Stimulated activated naive CD8-positive, alpha-beta T cell treated with anti-CD3 and anti-CD28 coated beads, Interleukin-15, Interleukin-2, amounts not matched to agents 100 ng/mL and 50 ng/mL, for 24 hours (primary cell): ENCODE results near the gene ATP5PD.
"Not testable (repeated sequence)": the region's sequence is repeated elsewhere in the genome, so short reads cannot be mapped to it uniquely, and the experiment has no call there.

Source experiments
- H3K27ac Mint-ChIP-seq: one replicate; pipeline ENCODE4 v1.8.0; 2021; ENCODE audit warnings: mild to moderate bottlenecking, mixed read lengths
- H3K27me3 Mint-ChIP-seq: one replicate; pipeline ENCODE4 v1.8.0; 2021; ENCODE audit warnings: mixed read lengths
- H3K36me3 Mint-ChIP-seq: one replicate; pipeline ENCODE4 v1.8.0; 2021; ENCODE audit warnings: low read depth, mixed read lengths
- H3K4me1 Mint-ChIP-seq: one replicate; pipeline ENCODE4 v1.8.0; 2021; ENCODE audit warnings: low read depth, mixed read lengths
- H3K4me3 Mint-ChIP-seq: one replicate; pipeline ENCODE4 v1.8.0; 2021; ENCODE audit warnings: mild to moderate bottlenecking, mixed read lengths
- H3K9me3 Mint-ChIP-seq: one replicate; pipeline ENCODE4 v1.8.0; 2021; ENCODE audit warnings: mixed read lengths

Gene ATP5PD

GRCh38 chr17:75025398-75025734 is 21.4 kb downstream of the ATP5PD start:
- H3K4me3 Mint-ChIP-seq, result peak overlapping the region; percentile 26
- peaks cover 34% of the 10 kb centered on the region for H3K36me3 Mint-ChIP-seq

GRCh38 chr17:75024686-75025397 is 21.9 kb downstream of the ATP5PD start:
- no peaks in the 10 kb centered on the region for H3K27me3 Mint-ChIP-seq
- no peak overlapping the region for H3K27ac Mint-ChIP-seq
- H3K4me1 Mint-ChIP-seq, result peaks cover 11% of the 10 kb centered on the region
- H3K4me3 Mint-ChIP-seq, result peak overlapping the region; percentile 26
- peaks cover 39% of the 10 kb centered on the region for H3K36me3 Mint-ChIP-seq
- H3K9me3 Mint-ChIP-seq, result no peaks in the 10 kb centered on the region

More at GRCh38 chr17:75025398-75025734, 21.4 kb downstream of the ATP5PD start:
- not testable (repeated sequence) for H3K27me3 Mint-ChIP-seq, H3K27ac Mint-ChIP-seq, H3K9me3 Mint-ChIP-seq
- peaks cover 11% of the 10 kb centered on the region for H3K4me1 Mint-ChIP-seq

- Mint-ChIP-seq H3K9me3 (no peaks in the 10 kb centered on the region), H3K4me1 (peaks cover 9% of the 10 kb centered on the region), H3K4me3 (no peak overlapping the region), H3K36me3 (peaks cover 62% of the 10 kb centered on the region), H3K27me3 (no peaks in the 10 kb centered on the region), H3K27ac (no peak overlapping the region)
Observed at GRCh38 chr17:75020331-75021110, 26.2 kb downstream of the ATP5PD start.

- no peaks in the 10 kb centered on the region for H3K27me3 Mint-ChIP-seq
- H3K4me1 Mint-ChIP-seq, result peaks cover 4% of the 10 kb centered on the region
- peaks cover 60% of the 10 kb centered on the region for H3K36me3 Mint-ChIP-seq
- H3K27ac Mint-ChIP-seq, result no peak overlapping the region
- H3K9me3 Mint-ChIP-seq, result no peaks in the 10 kb centered on the region
- H3K4me3 Mint-ChIP-seq, result no peak overlapping the region
Observed at GRCh38 chr17:75019710-75020109, 27.1 kb downstream of the ATP5PD start.

- Mint-ChIP-seq H3K4me1 (peaks cover 7% of the 10 kb centered on the region), H3K27me3 (no peaks in the 10 kb centered on the region), H3K4me3 (no peak overlapping the region), H3K36me3 (peaks cover 58% of the 10 kb centered on the region), H3K27ac (no peak overlapping the region), H3K9me3 (no peaks in the 10 kb centered on the region)
Observed at GRCh38 chr17:75019146-75019545, 27.6 kb downstream of the ATP5PD start.

GRCh38 chr17:75013092-75013559 is 33.6 kb downstream of the ATP5PD start:
- Mint-ChIP-seq H3K36me3 (peaks cover 27% of the 10 kb centered on the region), H3K4me1 (peaks cover 34% of the 10 kb centered on the region), H3K27ac (peak overlapping the region; percentile 93), H3K9me3 (no peaks in the 10 kb centered on the region), H3K27me3 (no peaks in the 10 kb centered on the region), H3K4me3 (peak overlapping the region; percentile 86)

GRCh38 chr17:75012346-75013091 is 34.2 kb downstream of the ATP5PD start, which contains the start of gene MRPL58:
TSS of gene MRPL58 (plus strand) at chr17:75012670. CDS start at chr17:75012687, 17 bp downstream.
- H3K9me3 Mint-ChIP-seq, result no peaks in the 10 kb centered on the region
- H3K27ac Mint-ChIP-seq, result peak within 1 kb of the TSS; percentile 93
- peaks cover 23% of the 10 kb centered on the region for H3K36me3 Mint-ChIP-seq
- no peaks in the 10 kb centered on the region for H3K27me3 Mint-ChIP-seq
- H3K4me1 Mint-ChIP-seq, result peaks cover 34% of the 10 kb centered on the region
- peak within 1 kb of the TSS; percentile 86 for H3K4me3 Mint-ChIP-seq

GRCh38 chr17:75012096-75012345 is 34.7 kb downstream of the ATP5PD start:
- Mint-ChIP-seq H3K4me3 (peak overlapping the region; percentile 86), H3K4me1 (peaks cover 34% of the 10 kb centered on the region), H3K36me3 (peaks cover 23% of the 10 kb centered on the region), H3K27ac (peak overlapping the region; percentile 93), H3K27me3 (no peaks in the 10 kb centered on the region), H3K9me3 (no peaks in the 10 kb centered on the region)

- H3K27ac Mint-ChIP-seq, result peak overlapping the region; percentile 93
- peaks cover 19% of the 10 kb centered on the region for H3K36me3 Mint-ChIP-seq
- H3K27me3 Mint-ChIP-seq, result no peaks in the 10 kb centered on the region
- peak overlapping the region; percentile 86 for H3K4me3 Mint-ChIP-seq
- no peaks in the 10 kb centered on the region for H3K9me3 Mint-ChIP-seq
- H3K4me1 Mint-ChIP-seq, result peaks cover 34% of the 10 kb centered on the region
Observed at GRCh38 chr17:75011401-75012095, 35.2 kb downstream of the ATP5PD start.

GRCh38 chr17:75010683-75011400 is 35.9 kb downstream of the ATP5PD start:
- Mint-ChIP-seq H3K4me3 (no peak overlapping the region), H3K9me3 (no peaks in the 10 kb centered on the region), H3K4me1 (peaks cover 34% of the 10 kb centered on the region), H3K27ac (peak overlapping the region; percentile 55), H3K27me3 (no peaks in the 10 kb centered on the region), H3K36me3 (peaks cover 14% of the 10 kb centered on the region)

- H3K36me3 Mint-ChIP-seq, result peaks cover 5% of the 10 kb centered on the region
- H3K9me3 Mint-ChIP-seq, result no peaks in the 10 kb centered on the region
- no peak overlapping the region for H3K27ac Mint-ChIP-seq
- H3K4me3 Mint-ChIP-seq, result no peak overlapping the region
- no peaks in the 10 kb centered on the region for H3K27me3 Mint-ChIP-seq
- peaks cover 27% of the 10 kb centered on the region for H3K4me1 Mint-ChIP-seq
Observed at GRCh38 chr17:75009139-75009724, 37.5 kb downstream of the ATP5PD start.

- H3K27ac Mint-ChIP-seq, result no peak overlapping the region
- H3K4me3 Mint-ChIP-seq, result no peak overlapping the region
- H3K4me1 Mint-ChIP-seq, result peaks cover 20% of the 10 kb centered on the region
- no peaks in the 10 kb centered on the region for H3K27me3 Mint-ChIP-seq
- no peaks in the 10 kb centered on the region for H3K9me3 Mint-ChIP-seq
- no peaks in the 10 kb centered on the region for H3K36me3 Mint-ChIP-seq
Observed at GRCh38 chr17:75008373-75008772, 38.4 kb downstream of the ATP5PD start.

- H3K4me1 Mint-ChIP-seq, result peaks cover 14% of the 10 kb centered on the region
- no peaks in the 10 kb centered on the region for H3K27me3 Mint-ChIP-seq
- no peaks in the 10 kb centered on the region for H3K9me3 Mint-ChIP-seq
- H3K27ac Mint-ChIP-seq, result no peak overlapping the region
- no peak overlapping the region for H3K4me3 Mint-ChIP-seq
- no peaks in the 10 kb centered on the region for H3K36me3 Mint-ChIP-seq
Observed at GRCh38 chr17:75006653-75007052, 40.1 kb downstream of the ATP5PD start.

GRCh38 chr17:75006084-75006483 is 40.7 kb downstream of the ATP5PD start:
- not testable (repeated sequence) for H3K27me3 Mint-ChIP-seq, H3K27ac Mint-ChIP-seq, H3K4me1 Mint-ChIP-seq, H3K9me3 Mint-ChIP-seq, H3K4me3 Mint-ChIP-seq, H3K36me3 Mint-ChIP-seq
